GM21515 (cell line): Measurements from ENCODE around the gene LIMA1.

Experiments
- ATAC-seq: cut with Tn5 transposase; IDR thresholded peaks from one replicate; pipeline ENCODE4 v1.9.1; 2021; ENCODE audit not compliant: unreplicated experiment

Gene LIMA1

GRCh38 chr12:50147281-50147680 lies 136.0 kb downstream of the LIMA1 start:
- ATAC-seq: no peak

- ATAC-seq: no peak
Measured at GRCh38 chr12:50145439-50145838, 137.9 kb downstream of the LIMA1 start.

GRCh38 chr12:50142993-50143392 lies 140.3 kb downstream of the LIMA1 start:
- ATAC-seq: no peak

- ATAC-seq: no peak
Measured at GRCh38 chr12:50132505-50133135, 150.7 kb downstream of the LIMA1 start.

- no peak for ATAC-seq
Measured at GRCh38 chr12:50129290-50129689, 154.0 kb downstream of the LIMA1 start.

GRCh38 chr12:50127546-50127945 lies 155.8 kb downstream of the LIMA1 start:
- ATAC-seq: no peak
